GM18505 (cell line): ENCODE results near the gene TGM1.

Experiments
- ATAC-seq: cut with Tn5 transposase; IDR thresholded peaks from one replicate; pipeline ENCODE4 v1.9.1; 2021; ENCODE audit not compliant: unreplicated experiment
- POLR2A ChIP-seq: IDR thresholded peaks from 4 replicates; pipeline ENCODE4 v1.6.1; 2011; ENCODE audit warnings: borderline replicate concordance; ENCODE audit not compliant: insufficient read depth, insufficient read length; ENCODE audit errors: extremely low read depth

TGM1 gene

DNA sequence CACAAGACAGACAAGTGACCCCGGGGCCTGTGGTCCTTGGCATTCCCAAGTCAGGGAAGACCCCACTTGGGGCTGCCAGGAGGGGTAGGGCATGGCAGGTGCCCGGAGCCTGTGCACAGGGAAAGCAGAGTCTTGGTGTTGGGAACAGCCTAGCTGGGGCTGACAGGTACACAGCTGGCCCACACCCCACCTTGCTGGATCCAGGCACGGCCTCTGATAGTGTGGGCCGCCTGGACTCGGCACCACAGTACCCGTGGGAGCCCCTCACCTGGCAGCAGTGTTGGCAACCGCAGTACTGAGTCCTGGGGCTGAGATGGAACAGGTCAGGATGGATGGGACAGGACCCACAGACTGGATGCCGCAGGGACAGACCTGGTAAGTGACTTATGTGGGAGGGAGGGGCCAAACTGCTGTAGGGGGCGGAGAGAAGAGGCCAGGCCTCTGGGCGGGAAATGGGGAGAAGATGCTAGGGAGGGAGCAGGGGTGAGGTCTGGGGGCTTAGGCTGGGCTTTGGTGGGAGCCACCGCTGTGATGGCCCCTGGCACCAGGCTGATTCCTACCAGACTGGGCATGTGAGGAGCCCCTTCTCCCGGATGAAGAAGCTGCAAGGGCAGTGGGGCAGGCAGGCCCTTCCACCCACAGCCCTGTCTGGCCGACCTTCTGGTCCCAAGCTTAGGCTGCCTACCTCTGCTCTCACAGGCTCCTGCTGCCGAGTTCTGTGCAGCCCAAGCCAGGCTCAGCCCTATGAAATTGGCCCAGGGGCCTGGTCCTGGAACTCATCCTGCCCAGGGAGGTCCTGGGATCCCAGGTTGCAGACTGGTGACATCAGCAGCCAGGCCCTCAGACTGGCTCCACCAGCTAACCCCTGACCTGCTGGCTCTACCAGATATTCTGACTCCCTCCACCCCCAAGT lies at the start of gene TGM1:
TSS of gene TGM1 (minus strand) at position 357 of the 913 bp plus-strand sequence. CDS start 825 bp downstream, outside the sequence.
- TF ChIP-seq POLR2A = no peak
- no peak for ATAC-seq

DNA sequence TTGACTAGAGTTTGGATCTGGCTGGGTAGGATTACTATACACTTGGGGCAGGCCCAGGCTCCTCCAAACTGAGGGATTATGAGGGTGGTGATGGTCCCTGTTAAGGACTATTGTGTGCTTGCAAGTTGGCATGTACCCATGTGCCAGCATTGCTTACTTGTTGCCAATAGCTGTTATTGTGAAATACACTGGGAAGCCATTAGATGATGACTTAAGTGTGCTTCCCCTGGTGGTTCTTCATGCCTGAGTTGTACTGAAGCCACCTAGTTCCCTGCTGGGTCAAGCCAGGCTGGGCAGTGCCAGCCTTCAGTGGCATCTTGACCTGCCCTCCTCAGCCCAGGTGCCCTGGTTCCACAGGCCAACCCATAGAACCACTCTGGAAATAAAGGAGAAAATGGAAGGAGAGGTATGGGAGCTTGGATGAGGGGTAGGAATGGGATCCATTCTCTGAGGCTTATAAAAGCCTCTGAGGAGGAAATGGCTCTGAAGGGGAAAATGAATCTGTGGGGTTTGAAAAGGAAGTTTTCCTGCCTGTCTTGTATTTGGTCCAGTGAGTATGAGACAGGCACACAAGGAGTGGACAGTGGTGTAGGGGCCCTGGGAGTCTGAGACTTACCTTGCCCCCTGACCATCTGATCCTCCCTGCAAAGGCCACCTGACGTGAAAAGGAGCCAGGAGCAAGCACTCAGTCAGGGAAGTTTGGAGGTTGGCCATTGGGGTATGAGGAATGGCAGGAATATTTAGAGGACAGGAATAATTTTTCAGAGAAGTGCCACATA lies 49.0 kb upstream of the TGM1 start:
- no peak for TF ChIP-seq POLR2A
- no peak for ATAC-seq

GRCh38 chr14:24310646-24311604 lies 47.9 kb upstream of the TGM1 start, which contains the start of gene LTB4R:
LTB4R (plus strand) TSS chr14:24311502; CDS start chr14:24315652, 4,150 bp downstream.
- TF ChIP-seq POLR2A = no peak
- peak; percentile 67 for ATAC-seq

DNA sequence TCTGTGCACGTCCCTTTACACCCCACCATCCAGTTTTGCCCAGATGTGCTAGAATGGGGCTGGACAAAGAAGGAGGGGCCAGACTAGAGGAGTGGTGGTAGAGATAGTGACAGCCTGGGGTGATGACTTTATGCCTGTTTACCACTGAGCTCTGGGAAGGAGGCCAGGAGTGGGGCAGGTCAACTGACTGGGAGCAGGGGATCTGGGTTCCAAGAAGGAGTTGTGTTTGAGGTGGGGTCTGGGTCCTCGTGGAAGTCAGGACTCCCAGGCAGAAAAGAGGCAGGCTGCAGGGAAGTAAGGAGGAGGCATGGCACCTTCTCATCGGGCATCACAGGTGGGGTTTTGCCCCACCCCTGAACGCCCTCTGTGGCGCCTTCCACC lies 47.3 kb upstream of the TGM1 start:
- ATAC-seq = no peak

GRCh38 chr14:24309538-24310264 lies 46.7 kb upstream of the TGM1 start, which contains the start of gene LTB4R2:
LTB4R2 (plus strand) TSS chr14:24310140; CDS start chr14:24310665, 525 bp downstream.
- no peak for TF ChIP-seq POLR2A
- ATAC-seq = no peak

More for the DNA sequence above, 47.3 kb upstream of the TGM1 start:
- no peak for TF ChIP-seq POLR2A

DNA sequence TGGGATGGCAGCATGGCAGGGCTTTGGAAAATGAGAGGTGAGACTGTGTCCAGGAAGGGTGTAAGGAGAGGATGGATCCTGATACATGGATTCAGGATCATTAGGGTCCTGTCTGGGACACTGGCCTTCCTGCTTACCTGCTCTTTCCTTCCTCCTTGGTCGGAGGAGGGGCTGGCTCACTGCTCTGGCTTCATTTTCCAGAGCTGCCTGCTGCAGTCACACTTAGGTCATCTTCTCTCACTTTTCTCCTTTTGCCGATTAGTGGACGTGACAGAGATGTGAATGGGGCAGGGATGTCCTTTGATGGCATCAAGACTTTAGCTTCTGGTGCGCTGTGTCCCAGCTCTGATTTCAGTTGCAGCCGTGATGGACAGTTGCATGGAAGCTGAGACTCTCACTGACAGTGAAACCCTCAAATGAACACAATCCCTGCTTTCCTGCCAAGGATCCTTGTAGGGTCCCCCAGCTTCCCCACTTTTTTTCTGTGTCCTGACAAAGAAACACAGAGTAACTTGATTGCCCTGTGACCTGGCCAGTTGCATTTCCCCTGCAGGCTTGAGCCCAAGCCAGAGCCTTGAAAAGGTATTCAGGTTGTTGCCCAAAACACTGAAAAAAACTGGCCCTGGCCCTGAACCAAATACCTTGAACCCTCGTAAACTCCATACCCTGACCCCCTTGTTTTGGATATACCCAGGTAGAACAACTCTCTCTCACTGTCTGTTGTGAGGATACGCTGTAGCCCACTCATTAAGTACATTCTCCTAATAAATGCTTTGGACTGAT lies 45.6 kb upstream of the TGM1 start:
- TF ChIP-seq POLR2A = no peak
- ATAC-seq = no peak

DNA sequence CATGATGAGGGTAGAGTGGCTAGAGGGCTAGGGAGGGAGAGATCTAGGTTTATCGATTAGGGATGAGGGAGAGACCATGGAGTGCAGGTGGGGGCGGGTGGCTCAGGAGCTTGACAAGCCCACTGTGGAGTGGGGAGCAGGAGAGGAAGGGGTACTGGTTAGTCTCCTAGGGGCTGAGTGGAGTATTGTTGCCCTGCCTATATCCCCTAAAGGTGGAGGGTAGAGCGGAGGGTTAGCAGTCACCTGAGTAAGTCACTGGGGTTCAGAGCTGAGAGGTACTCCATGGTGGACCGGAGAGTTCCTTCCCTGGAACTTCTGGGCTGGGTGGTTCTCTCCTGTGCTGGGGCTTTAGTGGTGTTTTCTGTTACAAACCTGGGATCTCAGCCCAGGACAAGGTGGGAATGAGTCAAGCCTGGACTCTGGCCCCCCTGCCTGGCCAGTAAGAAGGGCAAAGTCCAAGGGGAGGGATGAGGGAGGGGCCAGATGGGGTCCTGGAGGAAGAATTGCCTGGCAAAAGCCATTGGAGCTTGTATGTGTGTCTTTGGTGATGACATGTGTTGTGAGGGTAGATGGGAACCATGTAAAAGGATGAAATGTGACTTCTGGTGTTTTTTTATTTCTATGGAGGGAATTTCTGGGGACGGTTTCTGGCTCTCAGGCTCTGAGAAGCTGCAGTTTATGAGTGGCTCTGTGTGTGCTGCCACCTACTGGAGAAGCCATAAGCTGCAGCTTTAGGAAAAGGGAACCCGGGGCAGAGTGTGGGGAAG lies 44.8 kb upstream of the TGM1 start, which contains the start of gene CIDEB:
TSS of gene CIDEB (minus strand) at position 403 of the 767 bp plus-strand sequence. CDS start at position 284, 119 bp downstream.
- no peak for TF ChIP-seq POLR2A
- ATAC-seq = no peak

GRCh38 chr14:24307156-24307574 lies 44.2 kb upstream of the TGM1 start:
- no peak for ATAC-seq
- TF ChIP-seq POLR2A = no peak

- no peak for TF ChIP-seq POLR2A
- ATAC-seq = no peak
These were observed 41.0 kb upstream of the TGM1 start for GRCh38 chr14:24304019-24304387.

DNA sequence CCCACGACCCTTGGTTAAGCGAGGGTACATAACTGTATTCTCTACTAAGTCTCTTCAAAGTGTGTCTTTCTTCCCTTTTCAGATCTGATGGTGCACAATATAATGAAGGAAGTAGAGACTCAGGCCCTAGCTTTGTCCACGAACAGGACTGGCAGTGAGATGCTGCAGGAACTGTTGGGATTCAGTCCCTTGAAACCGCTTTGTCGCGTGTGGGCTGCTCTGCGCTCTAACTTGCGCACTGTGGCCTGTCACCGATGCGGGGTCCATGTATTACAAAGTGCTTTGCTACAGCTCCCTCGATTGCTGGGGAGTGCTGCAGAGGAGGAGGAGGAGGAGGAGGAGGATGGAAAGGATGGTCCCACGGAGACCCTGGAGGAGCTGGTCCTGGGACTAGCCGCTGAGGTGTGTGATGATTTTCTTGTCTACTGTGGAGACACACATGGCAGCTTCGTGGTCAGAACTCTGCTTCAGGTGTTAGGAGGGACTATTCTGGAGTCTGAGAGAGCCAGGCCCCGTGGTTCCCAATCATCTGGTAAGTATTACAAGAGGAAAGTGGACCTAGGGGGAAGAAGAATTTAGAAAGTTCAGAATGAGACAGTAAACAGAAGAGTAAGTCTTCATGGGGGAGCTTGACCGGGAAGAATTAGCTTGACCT lies 37.5 kb upstream of the TGM1 start:
- no peak for ATAC-seq
- no peak for TF ChIP-seq POLR2A
